COR-L47 (cell line): ENCODE data around the gene ZNF70.

Source experiments
- DNase-seq: peaks from one replicate; lab custom pipeline; 2025; lab: John Stamatoyannopoulos, UW

Gene ZNF70

DNA sequence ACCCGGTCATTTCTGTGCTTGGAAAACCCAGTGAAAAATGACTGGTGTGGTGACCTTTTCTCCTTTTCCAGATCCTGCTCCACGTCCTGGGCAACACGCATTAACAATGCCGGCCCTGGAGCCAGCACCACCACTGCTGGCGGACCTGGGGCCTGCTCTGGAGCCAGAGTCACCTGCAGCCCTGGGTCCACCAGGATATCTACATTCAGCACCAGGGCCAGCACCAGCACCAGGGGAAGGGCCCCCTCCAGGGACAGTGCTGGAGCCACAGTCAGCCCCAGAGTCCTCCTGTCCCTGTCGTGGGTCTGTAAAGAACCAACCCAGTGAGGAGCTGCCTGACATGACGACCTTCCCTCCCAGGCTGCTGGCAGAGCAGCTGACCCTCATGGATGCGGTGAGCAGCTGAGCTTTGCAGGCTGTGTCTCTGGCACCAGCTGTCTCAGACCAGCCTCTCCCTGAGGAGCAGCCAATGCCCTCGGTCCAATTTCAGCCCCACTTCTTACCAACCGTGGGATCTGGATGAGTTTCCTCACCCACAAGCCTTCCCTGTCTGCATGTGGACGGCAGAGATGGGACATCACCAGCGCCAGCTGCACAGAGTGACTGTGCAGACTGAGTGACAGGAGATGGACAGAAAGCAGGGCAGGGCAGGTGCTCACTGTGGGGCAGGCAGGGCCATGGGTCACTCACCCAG, 58.2 kb downstream of the ZNF70 start:
- DNase-seq, result no peak

GRCh38 chr22:23691748-23692423, 59.0 kb downstream of the ZNF70 start:
- DNase-seq, result no peak

- no peak for DNase-seq
Observed at GRCh38 chr22:23690713-23691112, 60.2 kb downstream of the ZNF70 start, which contains the start of gene RGL4. Gene RGL4, plus strand, starts transcription at chr22:23691013. Its CDS starts 1,018 bp downstream, at chr22:23692031.

DNA sequence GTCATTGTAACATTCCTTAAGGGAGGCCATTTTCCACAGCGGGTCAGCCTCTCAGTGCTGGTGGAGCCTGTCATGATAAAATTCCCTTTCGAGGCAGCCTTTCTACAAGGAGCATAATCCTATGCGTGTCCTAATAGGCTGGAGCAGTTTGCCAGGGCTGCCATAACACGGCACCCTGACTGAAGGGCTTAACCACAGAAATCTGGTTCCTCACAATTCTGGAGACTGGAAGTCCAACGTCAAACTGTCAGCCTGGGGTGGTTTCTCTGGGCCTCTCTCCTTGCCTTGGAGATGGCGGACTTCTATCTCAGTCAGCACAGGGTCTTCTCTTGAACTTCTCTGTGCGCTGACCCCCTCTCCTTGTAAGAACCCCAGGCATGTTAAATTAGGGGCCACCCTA, 61.5 kb downstream of the ZNF70 start:
- no peak for DNase-seq
